Large intestine (tissue), 3 donors: ENCODE results near the gene BZW1. TPM values are rescaled to one million over a fixed set of nuclear protein-coding genes. Genes with fewer than 3 reads are reported as not detected.

ENCODE experiments used
- DNase-seq, 2 donors: peaks; one replicate each; pipeline versions ENCODE4 v3.0.0 to v3.0.0-alpha.2; 2013
- H3K27ac ChIP-seq: one replicate; pipeline ENCODE4 v1.5.1; 2013; ENCODE audit warnings: low read length
- H3K27me3 ChIP-seq: 2 replicates; pipeline ENCODE4 v1.6.1; 2013; ENCODE audit warnings: low read length; ENCODE audit not compliant: control insufficient read depth, insufficient read depth
- H3K36me3 ChIP-seq: 2 replicates; pipeline ENCODE4 v1.6.1; 2013; ENCODE audit warnings: low read length; ENCODE audit not compliant: control insufficient read depth, insufficient read depth
- H3K4me1 ChIP-seq: one replicate; pipeline ENCODE4 v1.6.1; 2013; ENCODE audit warnings: low read length; ENCODE audit not compliant: control insufficient read depth, insufficient read depth
- H3K4me3 ChIP-seq: one replicate; pipeline ENCODE4 v1.5.1; 2013; ENCODE audit warnings: low read length
- H3K9me3 ChIP-seq: one replicate; pipeline ENCODE4 v1.6.1; 2013; ENCODE audit warnings: mild to moderate bottlenecking, low read depth, low read length, moderate library complexity; ENCODE audit not compliant: control insufficient read depth
- WGBS: methylation state at CpG from one replicate; pipeline ENCODE4 v1.1.5; 2013; ENCODE audit warnings: low lambda C conversion rate; ENCODE audit not compliant: insufficient coverage; 5-methylcytosine and 5-hydroxymethylcytosine counted together
- polyA plus RNA-seq: library from polyadenylated mRNA; unstranded; fragments of 120-200 nt; gene quantifications from one replicate; pipeline ENCODE4 v1.2.1, GENCODE V29; 2013

The BZW1 gene
- polyA plus RNA-seq, 1 donor, result 158 TPM

DNA sequence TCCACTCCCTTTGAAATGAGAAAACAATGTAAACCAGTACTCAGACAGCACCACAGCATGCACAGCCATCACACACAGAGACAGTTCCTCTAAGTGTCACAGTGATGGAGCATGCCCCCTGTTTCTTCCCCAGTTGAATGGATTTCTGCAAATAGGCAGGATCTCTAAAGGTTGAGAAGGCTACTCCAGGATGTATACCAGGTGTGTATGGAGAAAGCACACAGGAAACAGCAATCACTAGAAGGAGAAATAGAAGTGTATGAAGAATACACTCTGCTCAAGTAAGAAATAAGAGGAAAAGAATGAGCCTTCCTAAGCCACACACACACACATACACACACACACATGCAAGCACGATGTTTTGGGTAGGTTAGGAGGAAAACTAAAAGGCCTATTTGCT lies 38.6 kb upstream of the BZW1 start:
- no peak overlapping the region for H3K4me3 ChIP-seq
- no peaks in the 10 kb centered on the region for H3K36me3 ChIP-seq
- H3K4me1 ChIP-seq, result peaks cover 4% of the 10 kb centered on the region
- no peaks in the 10 kb centered on the region for H3K9me3 ChIP-seq
- no peak for DNase-seq
- no peak overlapping the region for H3K27ac ChIP-seq
- no CpG with 5 or more reads among the region's 1 CpG for WGBS
- H3K27me3 ChIP-seq, result no peaks in the 10 kb centered on the region

DNA sequence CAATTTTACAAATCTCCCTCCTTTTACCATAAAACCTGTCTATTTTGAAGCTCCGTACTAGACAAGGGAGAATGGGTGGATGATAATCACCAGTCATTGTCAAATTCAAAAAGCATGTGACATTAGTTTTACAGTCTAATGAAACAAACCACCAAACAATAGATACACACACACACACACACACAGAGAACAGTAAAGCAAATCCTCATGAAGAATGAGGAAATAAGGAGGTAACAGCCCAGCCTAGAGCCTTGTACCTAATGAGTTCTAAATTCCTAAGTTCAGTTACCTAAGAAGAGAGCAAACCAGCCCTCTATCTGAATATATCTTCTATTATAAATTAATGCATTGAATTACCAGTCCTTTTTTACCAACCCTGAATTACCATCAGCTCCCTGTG lies 36.8 kb upstream of the BZW1 start:
- H3K27me3 ChIP-seq, result no peaks in the 10 kb centered on the region
- no peak overlapping the region for H3K4me3 ChIP-seq
- no peaks in the 10 kb centered on the region for H3K36me3 ChIP-seq
- no peak overlapping the region for H3K27ac ChIP-seq
- no CpG with 5 or more reads among the region's 1 CpG for WGBS
- H3K9me3 ChIP-seq, result no peaks in the 10 kb centered on the region
- peaks cover 4% of the 10 kb centered on the region for H3K4me1 ChIP-seq
- DNase-seq, result no peak

DNA sequence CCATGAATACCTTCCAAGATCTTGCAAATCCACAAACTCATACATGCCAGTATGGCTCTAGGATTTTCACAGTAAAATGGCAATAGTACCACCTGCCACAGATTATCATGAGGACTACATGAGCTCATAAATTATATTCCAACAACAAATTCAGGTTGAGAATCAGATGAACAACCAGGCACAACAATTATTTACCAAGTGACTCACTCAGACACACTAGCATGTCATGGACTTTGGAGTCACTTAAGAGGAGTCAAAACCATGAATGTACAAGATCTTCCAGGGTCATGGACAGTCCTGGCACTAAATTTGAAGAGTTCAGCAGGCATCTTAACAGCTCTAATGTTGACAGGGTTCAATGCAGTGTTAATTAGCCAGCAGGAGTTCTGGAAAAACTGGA lies 34.4 kb upstream of the BZW1 start:
- H3K27me3 ChIP-seq, result no peaks in the 10 kb centered on the region
- peaks cover 4% of the 10 kb centered on the region for H3K4me1 ChIP-seq
- DNase-seq, result peak; percentile 16 to 48
- H3K27ac ChIP-seq, result no peak overlapping the region
- no peaks in the 10 kb centered on the region for H3K9me3 ChIP-seq
- H3K4me3 ChIP-seq, result no peak overlapping the region
- H3K36me3 ChIP-seq, result no peaks in the 10 kb centered on the region

DNA sequence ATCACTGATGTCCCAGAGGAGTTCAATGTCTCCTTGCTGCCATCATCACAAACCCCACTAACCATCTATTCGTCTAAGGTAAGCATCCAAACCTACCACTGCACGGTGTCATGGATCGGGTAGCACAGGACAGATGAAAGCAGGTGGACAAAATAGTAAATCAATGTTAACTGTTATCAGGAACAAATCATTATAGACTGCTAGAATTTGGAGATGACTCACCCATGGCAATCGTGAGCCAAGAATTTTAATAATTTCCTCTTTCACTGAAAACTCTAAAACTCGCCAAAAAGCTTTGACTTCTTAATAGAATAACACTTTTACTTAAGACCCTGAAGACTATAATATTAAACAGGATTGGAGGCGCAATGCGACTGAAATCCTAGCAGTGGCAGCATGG lies 33.7 kb upstream of the BZW1 start:
- Histone ChIP-seq H3K4me1 (peaks cover 4% of the 10 kb centered on the region), H3K9me3 (no peaks in the 10 kb centered on the region), H3K36me3 (no peaks in the 10 kb centered on the region), H3K27ac (no peak overlapping the region), H3K4me3 (no peak overlapping the region), H3K27me3 (no peaks in the 10 kb centered on the region)
- WGBS, result 53% methylated on average over 2 of the region's 7 CpGs
- no peak for DNase-seq

DNA sequence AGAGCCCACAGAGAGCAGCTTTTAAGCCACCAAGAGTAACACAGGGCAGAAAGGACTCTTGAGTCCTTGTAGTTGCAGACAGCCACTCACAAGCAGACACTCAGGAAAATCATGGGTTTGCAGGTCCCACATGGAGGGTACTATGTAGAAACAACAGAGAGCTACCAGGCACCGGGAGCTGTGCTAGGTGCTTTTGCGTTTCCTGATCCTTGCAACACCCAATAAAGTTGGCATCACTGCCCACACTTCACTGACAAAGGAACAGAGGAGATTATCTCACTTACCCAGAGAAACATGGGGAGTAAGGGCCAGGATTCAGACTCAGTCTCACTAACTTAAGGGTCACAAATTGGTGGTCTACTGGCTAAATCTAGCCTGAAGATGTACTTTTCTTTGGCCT lies 32.5 kb upstream of the BZW1 start:
- no peaks in the 10 kb centered on the region for H3K9me3 ChIP-seq
- H3K4me3 ChIP-seq, result no peak overlapping the region
- H3K27ac ChIP-seq, result no peak overlapping the region
- H3K27me3 ChIP-seq, result no peaks in the 10 kb centered on the region
- peaks cover 4% of the 10 kb centered on the region for H3K4me1 ChIP-seq
- DNase-seq, result no peak
- no peaks in the 10 kb centered on the region for H3K36me3 ChIP-seq
- WGBS, result no CpG with 5 or more reads among the region's 2 CpGs

DNA sequence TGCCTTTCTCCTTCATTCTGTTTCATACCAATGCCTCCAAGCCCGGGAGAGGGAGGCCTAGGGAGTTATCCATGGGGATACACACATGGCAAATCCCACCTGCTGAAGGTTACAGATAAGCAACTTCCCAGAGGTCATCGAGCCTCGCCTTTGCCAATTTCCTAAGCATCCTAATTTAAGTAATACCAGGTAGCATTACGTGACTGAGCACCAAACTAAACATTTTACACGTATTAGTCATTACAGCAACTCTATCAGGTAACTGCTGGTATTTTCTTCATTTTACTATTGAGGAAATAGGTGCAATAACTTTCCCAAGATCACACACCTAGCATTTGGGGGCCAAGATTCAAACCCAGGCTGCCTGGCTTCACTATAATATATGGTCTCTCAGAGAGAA lies 30.1 kb upstream of the BZW1 start:
- H3K27ac ChIP-seq, result no peak overlapping the region
- no peaks in the 10 kb centered on the region for H3K9me3 ChIP-seq
- no CpG with 5 or more reads among the region's 5 CpGs for WGBS
- DNase-seq, result no peak
- peaks cover 4% of the 10 kb centered on the region for H3K4me1 ChIP-seq
- H3K27me3 ChIP-seq, result no peaks in the 10 kb centered on the region
- H3K4me3 ChIP-seq, result no peak overlapping the region
- H3K36me3 ChIP-seq, result no peaks in the 10 kb centered on the region

DNA sequence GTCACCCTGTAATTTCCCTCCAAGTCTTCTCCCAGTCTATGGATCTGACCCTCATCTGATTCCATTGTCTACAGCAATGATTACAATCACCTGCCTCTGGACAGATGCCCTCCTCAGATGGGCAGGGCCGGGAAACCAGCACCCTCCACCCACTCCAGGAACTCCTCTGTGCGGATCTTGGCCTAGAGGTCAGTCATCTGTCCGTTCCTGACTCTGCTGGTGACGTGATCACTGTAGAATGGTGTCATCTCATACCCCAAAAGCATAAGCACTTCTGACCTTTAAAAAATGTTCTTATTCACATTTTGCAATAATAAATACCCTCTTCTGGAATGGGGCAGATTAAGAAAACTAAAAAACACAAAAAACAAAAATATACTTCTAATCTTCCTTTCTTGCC lies 29.5 kb upstream of the BZW1 start:
- Histone ChIP-seq H3K9me3 (no peaks in the 10 kb centered on the region), H3K4me3 (no peak overlapping the region), H3K27me3 (no peaks in the 10 kb centered on the region), H3K36me3 (no peaks in the 10 kb centered on the region), H3K4me1 (peaks cover 4% of the 10 kb centered on the region), H3K27ac (no peak overlapping the region)
- WGBS, result no CpG with 5 or more reads among the region's 4 CpGs
- no peak for DNase-seq

DNA sequence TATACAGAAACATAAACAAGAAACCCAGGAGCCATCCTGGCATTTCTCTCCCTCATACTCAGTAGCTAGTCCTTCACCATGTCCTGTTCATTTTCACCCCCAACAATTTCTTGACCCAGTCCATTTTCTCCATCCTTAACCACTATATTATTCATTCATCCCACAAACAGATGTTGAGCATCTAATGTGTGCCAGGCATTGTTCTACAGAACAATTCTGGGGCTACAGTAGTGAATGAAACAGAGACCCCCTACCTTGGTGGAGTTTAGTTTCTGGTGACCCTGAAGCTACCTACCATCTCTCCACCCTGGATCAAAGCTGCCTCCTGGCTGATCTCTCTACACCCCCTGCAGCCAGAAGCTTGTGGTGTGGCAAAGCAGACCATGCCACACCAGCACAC lies 27.5 kb upstream of the BZW1 start:
- no peak for DNase-seq
- Histone ChIP-seq H3K9me3 (no peaks in the 10 kb centered on the region), H3K4me3 (no peak overlapping the region), H3K27me3 (no peaks in the 10 kb centered on the region), H3K36me3 (no peaks in the 10 kb centered on the region), H3K4me1 (no peaks in the 10 kb centered on the region), H3K27ac (no peak overlapping the region)

DNA sequence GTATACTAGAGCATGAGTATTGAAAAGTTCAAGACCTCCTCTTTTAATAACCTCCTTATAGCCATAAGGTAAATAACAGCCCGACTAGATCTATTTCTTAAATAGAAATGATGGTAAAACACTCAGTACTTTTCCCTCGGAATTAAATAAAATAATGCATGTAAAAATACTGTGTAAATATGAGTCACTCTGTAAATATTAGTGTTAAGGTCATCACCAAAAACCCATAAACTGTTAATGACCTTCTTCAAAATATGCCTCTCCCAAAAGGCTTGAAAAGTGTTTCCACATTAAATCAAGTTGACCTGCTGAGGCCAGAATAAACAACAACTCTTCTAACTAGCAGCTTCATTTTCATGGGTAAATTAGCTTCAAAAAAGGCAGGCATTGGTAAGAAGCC lies 25.3 kb upstream of the BZW1 start:
- Histone ChIP-seq H3K9me3 (no peaks in the 10 kb centered on the region), H3K27me3 (no peaks in the 10 kb centered on the region), H3K27ac (no peak overlapping the region), H3K4me3 (no peak overlapping the region), H3K4me1 (no peaks in the 10 kb centered on the region), H3K36me3 (no peaks in the 10 kb centered on the region)
- no peak for DNase-seq
- 18% methylated on average over 2 of the region's 2 CpGs for WGBS

DNA sequence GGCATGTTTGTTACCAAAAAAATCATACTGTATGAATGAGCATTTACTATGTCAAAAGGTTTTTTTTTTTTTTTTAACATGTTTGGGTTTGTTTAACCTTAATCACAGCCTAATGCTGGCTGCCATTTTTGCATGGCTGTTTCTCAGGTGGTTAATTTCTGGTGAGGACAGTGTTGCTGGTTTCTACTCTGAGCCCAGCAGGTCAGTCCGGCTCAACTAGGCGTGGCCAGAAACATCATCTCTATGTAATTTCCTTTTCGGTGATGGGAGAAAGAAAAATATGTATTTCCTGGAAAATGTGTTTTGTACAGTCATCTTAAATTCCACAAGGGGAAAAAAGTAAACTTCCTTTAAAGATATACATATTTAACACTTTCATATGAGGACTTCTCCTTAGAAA lies 24.9 kb upstream of the BZW1 start:
- 80% methylated on average over 1 of the region's 3 CpGs for WGBS
- DNase-seq, result no peak
- Histone ChIP-seq H3K27me3 (no peaks in the 10 kb centered on the region), H3K4me1 (peaks cover 2% of the 10 kb centered on the region), H3K4me3 (no peak overlapping the region), H3K36me3 (no peaks in the 10 kb centered on the region), H3K9me3 (no peaks in the 10 kb centered on the region), H3K27ac (no peak overlapping the region)

DNA sequence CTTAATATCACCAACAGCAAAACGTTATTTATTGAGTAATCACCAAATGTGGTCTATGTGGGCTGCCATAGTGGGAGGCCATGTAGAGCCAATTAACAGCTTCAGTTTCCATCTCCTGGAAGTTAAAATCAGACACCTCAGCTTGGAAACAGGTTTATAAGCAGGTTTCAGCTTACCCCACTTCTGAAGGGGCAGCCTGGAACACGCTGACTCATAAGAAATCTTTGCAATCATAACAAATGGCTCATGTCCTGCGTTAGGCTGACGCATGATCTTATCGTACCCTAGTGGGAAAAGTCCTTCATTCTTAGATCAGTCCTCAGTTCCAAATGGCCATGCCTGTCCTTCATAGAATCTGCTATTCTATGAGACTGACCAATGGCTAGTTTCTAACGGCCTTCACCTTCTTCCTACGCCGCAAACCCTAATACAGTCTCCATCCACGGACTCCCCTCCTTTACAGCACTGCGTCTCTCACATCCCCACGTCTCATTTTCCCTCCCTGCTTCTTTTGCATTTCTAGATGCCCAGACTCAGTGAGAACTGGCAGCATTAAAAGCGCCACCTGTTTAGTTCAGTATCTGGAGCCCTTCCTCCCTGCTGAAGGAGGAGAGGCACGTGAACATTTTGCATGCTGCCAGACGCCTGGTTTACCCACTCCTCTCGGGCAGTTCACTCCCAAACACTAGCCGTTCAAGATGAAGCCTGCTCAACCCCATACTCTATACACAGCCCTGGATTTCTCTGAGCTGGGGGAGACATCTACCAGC lies 24.2 kb upstream of the BZW1 start:
- no peak overlapping the region for H3K4me3 ChIP-seq
- H3K27me3 ChIP-seq, result no peaks in the 10 kb centered on the region
- 100% methylated on average over 5 of the region's 16 CpGs for WGBS
- no peak for DNase-seq
- no peaks in the 10 kb centered on the region for H3K36me3 ChIP-seq
- no peak overlapping the region for H3K27ac ChIP-seq
- H3K9me3 ChIP-seq, result no peaks in the 10 kb centered on the region
- H3K4me1 ChIP-seq, result peaks cover 4% of the 10 kb centered on the region
